IgD-negative memory B cell (primary cell): ENCODE data around the gene CTAG1A. TPM values are rescaled to one million over a fixed set of nuclear protein-coding genes. Genes with fewer than 3 reads are reported as not detected.
"Not testable (repeated sequence)": the region's sequence is repeated elsewhere in the genome, so short reads cannot be mapped to it uniquely, and the experiment has no call there.

Source experiments
- H3K27ac Mint-ChIP-seq, 3 donors: one replicate each; pipeline ENCODE4 v1.8.0; 2020 to 2022; ENCODE audit warnings: mild to moderate bottlenecking in 3 of 3, mixed read lengths in 3 of 3, moderate library complexity in 1 of 3
- H3K27me3 Mint-ChIP-seq: one replicate; pipeline ENCODE4 v1.8.0; 2021; ENCODE audit warnings: mixed read lengths
- H3K36me3 Mint-ChIP-seq: one replicate; pipeline ENCODE4 v1.8.0; 2020; ENCODE audit warnings: mild to moderate bottlenecking, mixed read lengths
- H3K4me1 Mint-ChIP-seq, 3 donors: one replicate each; pipeline ENCODE4 v1.8.0; 2020 to 2022; ENCODE audit warnings: mixed read lengths in 3 of 3, mild to moderate bottlenecking in 1 of 3
- H3K4me3 Mint-ChIP-seq, 4 donors: one replicate each; pipeline ENCODE4 v1.8.0; 2020 to 2022; ENCODE audit warnings: mild to moderate bottlenecking in 4 of 4, mixed read lengths in 4 of 4, moderate library complexity in 3 of 4
- H3K9me3 Mint-ChIP-seq, 3 donors: one replicate each; pipeline ENCODE4 v1.8.0; 2020 to 2021; ENCODE audit warnings: mixed read lengths in 3 of 3, mild to moderate bottlenecking in 1 of 3
- polyA plus RNA-seq: library from polyadenylated mRNA; unstranded; fragments of 300-500 nt; fragmentation: Illumina TruSeq; gene quantifications from one replicate; pipeline ENCODE4 v1.2.3, GENCODE V29; 2021

CTAG1A gene
- polyA plus RNA-seq, 1 donor from 2014 or later, result not detected

- not testable (repeated sequence) for H3K9me3 Mint-ChIP-seq, H3K4me1 Mint-ChIP-seq, H3K27me3 Mint-ChIP-seq
Observed at GRCh38 chrX:154628960-154629359, 44.0 kb downstream of the CTAG1A start.

GRCh38 chrX:154630949-154631348 is 46.0 kb downstream of the CTAG1A start:
- not testable (repeated sequence) for H3K4me3 Mint-ChIP-seq, H3K27me3 Mint-ChIP-seq, H3K36me3 Mint-ChIP-seq, H3K27ac Mint-ChIP-seq, H3K4me1 Mint-ChIP-seq, H3K9me3 Mint-ChIP-seq

More at GRCh38 chrX:154628960-154629359, 44.0 kb downstream of the CTAG1A start:
- H3K27ac Mint-ChIP-seq, H3K36me3 Mint-ChIP-seq, H3K4me3 Mint-ChIP-seq: not testable (repeated sequence)

GRCh38 chrX:154633661-154634060 is 48.7 kb downstream of the CTAG1A start:
- H3K27me3 Mint-ChIP-seq, H3K4me1 Mint-ChIP-seq, H3K36me3 Mint-ChIP-seq, H3K4me3 Mint-ChIP-seq, H3K27ac Mint-ChIP-seq, H3K9me3 Mint-ChIP-seq: not testable (repeated sequence)

Other genes starting within 250 kb of the CTAG1A start
- gene FLNA, start 210.5 kb upstream of the CTAG1A start, polyA plus RNA-seq, result 396 TPM
- gene EMD, start 205.8 kb upstream of the CTAG1A start, polyA plus RNA-seq, result 32.4 TPM
- gene RPL10, start 186.8 kb upstream of the CTAG1A start, polyA plus RNA-seq, result 5,716 TPM
- gene DNASE1L1, start 175.9 kb upstream of the CTAG1A start, polyA plus RNA-seq, result 29.4 TPM
- gene TAFAZZIN, start 173.6 kb upstream of the CTAG1A start, polyA plus RNA-seq, result 51.3 TPM
- 93.9 TPM for gene ATP6AP1, start 156.5 kb upstream of the CTAG1A start, polyA plus RNA-seq
- 38.1 TPM for gene GDI1, start 148.0 kb upstream of the CTAG1A start, polyA plus RNA-seq
- 31.3 TPM for gene FAM50A, start 141.0 kb upstream of the CTAG1A start, polyA plus RNA-seq
- 2.7 TPM for gene PLXNA3, start 126.9 kb upstream of the CTAG1A start, polyA plus RNA-seq
- 51.7 TPM for gene LAGE3, start 105.9 kb upstream of the CTAG1A start, polyA plus RNA-seq
- 41.4 TPM for gene UBL4A, start 98.5 kb upstream of the CTAG1A start, polyA plus RNA-seq
- 54.9 TPM for gene SLC10A3, start 94.5 kb upstream of the CTAG1A start, polyA plus RNA-seq
- gene FAM3A, start 68.9 kb upstream of the CTAG1A start, polyA plus RNA-seq, result 23.6 TPM
- 4.8 TPM for gene G6PD, start 38.3 kb upstream of the CTAG1A start, polyA plus RNA-seq
- 37.3 TPM for gene IKBKG, start 37.5 kb upstream of the CTAG1A start, polyA plus RNA-seq
- gene CTAG1B, start 34.1 kb downstream of the CTAG1A start, polyA plus RNA-seq, result not detected
- gene CTAG2, start 68.4 kb downstream of the CTAG1A start, polyA plus RNA-seq, result not detected
- 3.0 TPM for gene GAB3, start 165.9 kb downstream of the CTAG1A start, polyA plus RNA-seq
- gene DKC1, start 177.7 kb downstream of the CTAG1A start, polyA plus RNA-seq, result 34.4 TPM
- 9.9 TPM for gene MPP1, start 220.4 kb downstream of the CTAG1A start, polyA plus RNA-seq
- gene SMIM9, start 249.5 kb downstream of the CTAG1A start, polyA plus RNA-seq, result not detected